Right lobe of liver (tissue), 6 donors: ENCODE results near the gene TNFRSF13B. TPM values are rescaled to one million over a fixed set of nuclear protein-coding genes. Genes with fewer than 3 reads are reported as not detected.
A peak's percentile ranks its signal among the peaks of the same experiment; 100 is the strongest.
"Not testable (repeated sequence)": the region's sequence is repeated elsewhere in the genome, so short reads cannot be mapped to it uniquely, and the experiment has no call there.

ENCODE experiments used
- ATAC-seq, 4 donors: fragments of 200-7000 bp; cut with Tn5 transposase; one replicate each; pipeline ENCODE4 v1.9.1; 2020; ENCODE audit warnings: mild to moderate bottlenecking in 4 of 4, moderate library complexity in 4 of 4
- DNase-seq, 3 donors: peaks; one replicate each; pipeline ENCODE4 v3.0.0-alpha.2; 2020
- H3K27ac ChIP-seq, 3 donors: fragments of 200-600 bp; one replicate each; pipeline ENCODE4 v1.8.0; 2022
- H3K27me3 ChIP-seq, 2 donors: fragments of 200-600 bp; one replicate each; pipeline ENCODE4 v1.8.0; 2022
- H3K36me3 ChIP-seq, 4 donors: fragments of 200-600 bp; sonication (generic) in 1 of 4; one replicate each; pipeline versions ENCODE4 v1.5.1 to v1.8.0; 2017 to 2022; ENCODE audit warnings: control low read depth in 1 of 4
- H3K4me1 ChIP-seq, 4 donors: fragments of 200-600 bp; sonication (generic) in 1 of 4; one replicate each; pipeline versions ENCODE4 v1.5.1 to v1.8.0; 2017 to 2022; ENCODE audit warnings: control low read depth in 1 of 4
- H3K4me3 ChIP-seq, 3 donors: fragments of 200-600 bp; one replicate each; pipeline ENCODE4 v1.8.0; 2022
- H3K9me3 ChIP-seq, 4 donors: fragments of 200-600 bp; sonication (generic) in 1 of 4; one replicate each; pipeline versions ENCODE4 v1.5.1 to v1.8.0; 2017 to 2022; ENCODE audit warnings: control low read depth in 1 of 4
- CTCF ChIP-seq, 4 donors: fragments of 200-600 bp in 3 of 4; fragments of 450-650 bp in 1 of 4; IDR thresholded peaks; one replicate each; pipeline versions ENCODE4 v1.5.1 to v1.8.0; 2016 to 2022; ENCODE audit warnings: antibody characterized with exemption in 4 of 4, mild to moderate bottlenecking in 2 of 4
- POLR2A ChIP-seq: fragments of 450-650 bp; IDR thresholded peaks from one replicate; pipeline ENCODE4 v1.6.1; 2017; ENCODE audit warnings: antibody characterized with exemption, mild to moderate bottlenecking
- WGBS: methylation state at CpG from one replicate; pipeline ENCODE4 v1.1.6; 2018; ENCODE audit warnings: low coverage, low lambda C conversion rate; ENCODE audit not compliant: insufficient coverage; ENCODE audit errors: missing lambda C conversion rate; 5-methylcytosine and 5-hydroxymethylcytosine counted together
- intact Hi-C, 2 donors: fragments of 100-400 bp; cut with DNase I; formaldehyde crosslinking; loops; one replicate each; pipeline versions ENCODE4 v1.11.2 to v1.14.1; 2022
- total RNA-seq, 6 experiments: library from RNA; depleted of rRNA in 2 of 6; stranded (reverse); fragments of >200 nt in 2 of 6; fragmentation: NEBNext Ultra II Directional in 3 of 6; extraction: Animal tissue kit (Norgen Biotek cat#: 25700) in 3 of 6; gene quantifications; one replicate each; pipeline versions ENCODE4 v1.1.0 to v1.2.4, GENCODE V29; 2016 to 2023
- donor health status: DM: no; HTN: yes; CAD: no.
- donor health status: DM: no; HTN: no; CAD: no.
- donor health status: DM: no; HTN: no; CAD: no.
- donor health status: DM: no; HTN: yes; CAD: no.
- donor health status: DM: no; HTN: yes; CAD: no.

TNFRSF13B gene
- total RNA-seq, 6 experiments from 2014 or later: 0.44 TPM; not detected in 5

DNA sequence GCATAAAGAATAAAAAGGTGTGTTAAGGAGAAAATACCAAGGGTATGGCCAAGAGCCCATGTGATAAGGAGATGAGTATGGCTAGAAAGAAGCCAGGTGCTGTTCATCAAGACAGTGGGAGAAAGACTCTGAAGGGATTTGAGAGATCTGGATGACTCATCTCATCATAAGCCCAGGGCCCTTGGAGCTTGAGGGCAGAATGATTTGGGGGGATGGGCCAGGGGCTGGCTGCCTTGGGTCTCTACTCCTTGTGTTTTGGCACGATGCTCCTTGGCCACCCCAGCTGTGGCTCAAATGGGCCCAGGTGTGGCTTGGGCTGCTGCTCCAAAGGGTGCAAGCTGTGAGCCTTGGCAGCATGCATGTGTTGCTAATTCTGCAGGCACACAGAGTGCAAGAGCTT lies 14.5 kb upstream of the TNFRSF13B start:
- Histone ChIP-seq H3K27ac (no peak overlapping the region), H3K4me3 (no peak overlapping the region), H3K4me1 (no peaks in the 10 kb centered on the region), H3K27me3 (no peaks in the 10 kb centered on the region), H3K9me3 (no peaks in the 10 kb centered on the region), H3K36me3 (no peaks in the 10 kb centered on the region)
- TF ChIP-seq CTCF (IDR thresholded peaks at IDR 0.05): no peak
- no peak for TF ChIP-seq POLR2A
- no peak for DNase-seq
- intact Hi-C loops: no loop called here
- WGBS: no CpG with 5 or more reads among the region's 1 CpG
- ATAC-seq: no peak

GRCh38 chr17:16981928-16982327 lies 10.0 kb upstream of the TNFRSF13B start:
- no peak for TF ChIP-seq CTCF (IDR thresholded peaks at IDR 0.05)
- TF ChIP-seq POLR2A: no peak
- Histone ChIP-seq H3K36me3 (no peaks in the 10 kb centered on the region), H3K9me3 (no peaks in the 10 kb centered on the region), H3K27me3 (no peaks in the 10 kb centered on the region), H3K27ac (no peak overlapping the region), H3K4me1 (no peaks in the 10 kb centered on the region), H3K4me3 (no peak overlapping the region)
- ATAC-seq (no peak), DNase-seq (no peak)
- intact Hi-C loops: no loop called here
- WGBS: 75% methylated on average over 1 of the region's 5 CpGs

GRCh38 chr17:16980813-16981731 lies 9.2 kb upstream of the TNFRSF13B start:
- Histone ChIP-seq H3K27me3 (no peaks in the 10 kb centered on the region), H3K36me3 (no peaks in the 10 kb centered on the region), H3K27ac (no peak overlapping the region), H3K4me3 (no peak overlapping the region), H3K9me3 (no peaks in the 10 kb centered on the region), H3K4me1 (no peaks in the 10 kb centered on the region)
- WGBS: 88% methylated on average over 11 of the region's 26 CpGs
- peak in 1 of 4 donors; percentile 23 for ATAC-seq
- DNase-seq: no peak
- no peak for TF ChIP-seq POLR2A
- no peak for TF ChIP-seq CTCF (IDR thresholded peaks at IDR 0.05)
- intact Hi-C loops: no loop called here

GRCh38 chr17:16980061-16980460 lies 8.1 kb upstream of the TNFRSF13B start:
- Histone ChIP-seq H3K27ac (no peak overlapping the region), H3K4me1 (no peaks in the 10 kb centered on the region), H3K9me3 (no peaks in the 10 kb centered on the region), H3K36me3 (no peaks in the 10 kb centered on the region), H3K4me3 (no peak overlapping the region), H3K27me3 (no peaks in the 10 kb centered on the region)
- ATAC-seq (no peak), DNase-seq (no peak)
- intact Hi-C loops: no loop called here
- no peak for TF ChIP-seq CTCF (IDR thresholded peaks at IDR 0.05)
- no peak for TF ChIP-seq POLR2A
- 44% methylated on average over 7 of the region's 8 CpGs for WGBS

GRCh38 chr17:16979237-16979823 lies 7.4 kb upstream of the TNFRSF13B start:
- intact Hi-C loops, H3K27me3 ChIP-seq, H3K4me1 ChIP-seq, H3K9me3 ChIP-seq, DNase-seq, H3K4me3 ChIP-seq, H3K27ac ChIP-seq, H3K36me3 ChIP-seq, ATAC-seq: not testable (repeated sequence)
- 73% methylated on average over 6 of the region's 6 CpGs for WGBS
